Right hindlimb (tissue), 1 donor: ENCODE data around the gene DCANP1.

ENCODE experiments used
- DNase-seq: peaks from one replicate; pipeline ENCODE4 v3.0.0-alpha.2; 2018

Gene DCANP1

DNA sequence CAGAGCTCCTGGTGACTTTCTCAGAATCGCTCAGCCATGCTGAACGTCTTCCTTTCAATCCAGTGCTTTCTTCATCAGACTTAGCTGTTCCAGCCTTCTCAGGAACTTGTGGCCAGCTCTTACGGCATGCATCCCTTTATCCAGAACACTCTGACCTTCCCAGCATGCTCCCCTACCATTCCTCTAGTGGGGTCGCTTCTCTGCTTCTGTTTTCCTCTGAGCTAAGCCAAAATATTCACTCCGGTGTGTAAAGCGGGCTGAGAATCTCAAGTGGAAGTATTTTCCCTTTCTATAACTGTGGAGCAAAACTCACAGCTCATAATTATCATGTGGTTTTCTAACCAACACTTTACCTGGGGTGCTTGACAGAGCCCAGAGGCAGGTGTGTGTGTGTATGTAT lies 6.2 kb downstream of the DCANP1 start:
- DNase-seq, result no peak

DNA sequence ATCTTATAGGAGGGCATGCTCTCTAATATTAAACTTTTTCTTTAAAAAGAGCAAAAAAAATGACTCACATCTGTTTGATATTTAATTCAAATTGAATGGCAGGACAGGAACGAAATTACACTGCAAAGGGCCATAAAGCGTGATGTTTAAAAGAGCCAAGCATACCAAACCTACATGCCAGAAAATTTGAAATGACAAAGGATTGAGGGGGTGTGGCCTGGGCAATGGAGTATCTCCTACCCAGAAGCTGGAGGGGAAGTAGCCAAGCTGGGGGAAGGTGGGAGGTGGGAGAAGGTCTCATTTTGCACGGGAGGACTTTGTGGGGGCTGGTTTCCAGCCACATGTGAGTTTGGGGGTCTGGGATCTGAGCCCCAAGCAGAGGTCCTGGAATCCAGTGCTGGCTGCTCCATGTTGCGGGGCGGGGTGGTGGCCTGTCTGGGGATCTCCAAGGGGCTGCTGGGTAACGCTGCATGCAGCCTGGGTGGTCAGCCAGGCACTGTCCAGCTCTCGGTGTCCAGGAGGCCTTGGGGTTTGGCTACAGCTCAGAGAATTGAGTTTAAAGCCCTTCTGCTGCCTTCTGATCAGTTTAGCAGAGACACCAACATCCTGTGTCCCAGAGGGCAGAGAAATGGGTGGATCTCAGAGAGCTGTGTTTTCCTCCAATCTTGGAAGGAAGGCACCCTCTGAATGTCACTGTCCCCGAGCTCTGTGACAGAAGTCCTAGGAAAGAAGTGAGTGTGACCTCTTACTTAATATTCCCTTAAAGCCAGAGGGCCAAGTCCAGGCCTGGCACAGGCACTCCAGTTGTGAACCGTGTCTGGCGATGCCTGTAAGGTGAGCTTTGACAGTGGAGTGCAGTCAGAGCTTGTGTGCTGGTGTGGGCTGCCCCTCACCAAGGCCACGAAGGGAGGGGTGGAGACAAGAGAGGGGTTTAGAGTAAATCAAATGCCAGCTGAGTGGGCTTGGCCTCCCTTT lies 7.6 kb downstream of the DCANP1 start:
- peak; percentile 77 for DNase-seq

DNA sequence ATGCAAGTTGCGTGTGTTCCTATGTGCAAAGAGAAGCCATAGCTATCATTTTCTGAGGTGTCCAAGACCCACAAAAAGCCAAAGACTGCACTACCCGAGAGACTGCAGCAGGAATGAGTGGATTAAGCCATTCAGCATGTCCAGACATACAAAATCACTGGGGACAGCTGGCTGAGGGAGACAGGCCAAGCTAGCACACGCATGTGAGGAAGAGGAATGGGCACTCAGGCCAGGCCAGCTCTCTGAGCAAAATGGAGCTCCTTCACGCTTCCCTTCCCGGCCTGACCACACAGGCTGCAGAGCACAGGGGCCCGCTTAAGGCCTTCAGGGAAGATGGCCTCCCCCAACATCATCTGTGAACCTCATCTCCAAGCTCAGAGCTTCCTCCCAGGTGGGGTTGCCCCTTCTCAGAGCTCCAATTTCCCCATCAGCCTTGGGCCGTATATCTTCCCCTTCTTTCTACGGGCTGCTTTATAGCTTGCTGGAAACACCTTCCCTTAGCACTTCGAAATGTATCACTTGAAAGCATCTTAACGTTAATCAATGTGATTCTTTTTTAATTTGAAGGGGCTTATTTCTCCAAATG lies 8.4 kb downstream of the DCANP1 start:
- DNase-seq, result peak; percentile 64

DNA sequence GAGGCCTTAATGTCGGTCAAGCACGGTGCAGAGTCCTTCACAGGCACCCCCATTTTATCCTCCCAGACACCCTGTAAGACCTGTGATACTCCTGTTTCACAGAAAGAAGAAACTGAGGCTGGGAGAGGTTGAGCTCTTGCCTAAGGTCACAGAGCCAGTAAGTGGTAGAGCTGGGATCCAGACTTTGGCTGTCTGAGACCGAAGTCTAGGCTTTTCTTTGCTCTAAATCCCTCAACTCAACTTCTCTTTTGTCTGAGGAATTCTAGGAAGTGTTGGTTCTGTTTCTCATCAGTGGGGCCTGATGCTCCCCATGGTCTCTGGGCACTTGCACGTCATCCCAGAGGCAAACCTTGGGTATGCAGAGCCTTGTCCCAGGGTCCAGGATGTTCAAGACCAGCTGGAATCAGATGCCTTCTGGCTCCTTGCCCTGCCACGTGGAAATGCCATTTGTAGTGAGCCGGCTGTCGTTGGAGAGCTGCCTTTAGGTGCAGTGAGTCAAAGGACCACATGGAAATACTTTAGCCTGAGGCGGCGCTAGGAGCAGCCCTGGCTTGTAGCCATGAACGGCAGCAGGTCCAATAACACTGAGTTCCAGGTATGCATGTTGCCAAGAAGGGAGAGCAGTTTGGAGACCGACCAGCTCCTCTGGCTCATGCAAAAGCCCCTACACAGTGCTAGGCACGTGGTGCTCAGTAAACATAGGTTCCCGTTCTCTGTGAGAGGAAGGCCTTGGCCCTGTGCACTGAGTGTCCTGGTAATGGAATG lies 9.2 kb downstream of the DCANP1 start:
- peak; percentile 89 for DNase-seq

DNA sequence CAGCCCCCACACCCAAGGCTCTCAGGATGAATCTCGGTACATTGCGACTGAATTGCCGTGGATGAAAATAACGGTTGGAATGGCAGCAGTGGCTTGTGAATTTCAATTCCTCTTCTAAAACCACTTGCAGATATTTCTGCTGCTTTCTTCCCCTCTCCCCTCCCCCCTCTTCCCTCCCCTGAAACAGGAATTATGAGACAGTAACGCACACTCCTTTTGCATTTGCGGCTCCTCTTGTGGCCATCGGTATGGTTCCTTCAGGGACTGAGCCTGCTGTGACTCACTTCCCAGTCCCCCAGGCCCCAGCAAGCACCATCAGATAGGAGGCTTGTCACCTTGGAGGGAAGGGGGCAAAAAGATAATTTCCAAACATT lies 9.7 kb downstream of the DCANP1 start:
- DNase-seq, result peak; percentile 39

DNA sequence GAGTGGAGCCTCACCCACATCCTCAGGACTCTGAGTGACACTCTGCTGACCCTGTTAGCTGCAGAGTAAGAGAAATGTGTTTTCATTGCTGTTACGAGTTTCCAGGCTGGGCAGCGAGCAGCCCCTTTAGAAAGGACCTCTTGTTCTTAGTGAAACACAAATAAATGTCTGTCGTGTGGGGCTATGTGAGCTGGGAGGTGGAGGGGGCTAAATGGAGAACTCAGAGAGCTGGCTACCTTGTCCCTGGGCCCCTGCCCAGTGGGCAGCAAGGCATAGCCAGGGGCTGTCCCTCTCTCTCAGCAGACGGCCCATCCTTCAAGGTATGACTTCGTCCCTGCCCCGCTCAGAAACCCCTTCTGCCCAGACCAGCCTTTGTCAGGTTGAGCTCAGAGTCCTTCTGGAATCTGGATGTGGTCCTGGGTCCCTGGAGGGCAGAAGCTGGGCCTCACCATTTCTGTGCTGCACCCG lies 10.2 kb downstream of the DCANP1 start:
- peak; percentile 52 for DNase-seq

DNA sequence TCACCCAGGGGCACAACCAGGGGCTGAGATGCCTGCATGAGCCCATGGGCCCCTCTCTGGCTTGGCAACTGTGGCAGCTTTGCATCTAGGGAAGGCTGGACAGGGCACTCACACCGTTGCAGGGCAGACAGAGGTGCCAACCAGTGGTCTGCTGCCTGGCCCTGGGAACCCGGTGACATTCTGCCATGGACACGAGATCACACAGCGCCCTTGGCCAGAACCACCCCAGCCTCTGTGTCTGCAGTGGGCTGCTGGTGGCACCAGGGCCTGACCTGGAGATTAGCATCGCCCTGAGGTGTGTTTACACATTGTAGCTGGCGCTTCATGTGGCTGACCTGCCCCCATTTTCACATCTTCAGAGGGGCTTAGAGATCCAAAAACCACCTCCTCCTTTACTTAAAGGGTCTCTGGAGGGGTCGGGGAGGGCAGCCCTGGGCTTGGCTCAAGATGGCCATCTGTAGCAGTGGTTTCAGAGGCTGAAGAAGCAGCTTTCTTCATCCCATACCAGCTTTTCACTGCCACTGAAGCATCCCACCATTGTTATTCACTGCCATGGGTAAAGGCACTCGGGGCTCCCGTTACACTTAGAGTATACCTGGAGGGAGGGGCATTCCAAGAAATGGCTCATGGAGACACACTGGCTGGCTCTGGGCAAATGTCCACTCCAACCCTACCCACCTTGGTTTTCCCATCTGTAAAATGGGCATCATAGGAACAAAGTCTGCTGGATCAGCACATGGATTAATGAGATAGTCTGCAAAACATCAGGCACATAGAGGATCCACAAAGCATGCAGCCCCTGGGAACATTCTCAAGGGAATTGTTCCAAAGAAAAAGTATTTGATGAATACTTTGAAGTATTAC lies 11.4 kb downstream of the DCANP1 start:
- peak; percentile 17 for DNase-seq

DNA sequence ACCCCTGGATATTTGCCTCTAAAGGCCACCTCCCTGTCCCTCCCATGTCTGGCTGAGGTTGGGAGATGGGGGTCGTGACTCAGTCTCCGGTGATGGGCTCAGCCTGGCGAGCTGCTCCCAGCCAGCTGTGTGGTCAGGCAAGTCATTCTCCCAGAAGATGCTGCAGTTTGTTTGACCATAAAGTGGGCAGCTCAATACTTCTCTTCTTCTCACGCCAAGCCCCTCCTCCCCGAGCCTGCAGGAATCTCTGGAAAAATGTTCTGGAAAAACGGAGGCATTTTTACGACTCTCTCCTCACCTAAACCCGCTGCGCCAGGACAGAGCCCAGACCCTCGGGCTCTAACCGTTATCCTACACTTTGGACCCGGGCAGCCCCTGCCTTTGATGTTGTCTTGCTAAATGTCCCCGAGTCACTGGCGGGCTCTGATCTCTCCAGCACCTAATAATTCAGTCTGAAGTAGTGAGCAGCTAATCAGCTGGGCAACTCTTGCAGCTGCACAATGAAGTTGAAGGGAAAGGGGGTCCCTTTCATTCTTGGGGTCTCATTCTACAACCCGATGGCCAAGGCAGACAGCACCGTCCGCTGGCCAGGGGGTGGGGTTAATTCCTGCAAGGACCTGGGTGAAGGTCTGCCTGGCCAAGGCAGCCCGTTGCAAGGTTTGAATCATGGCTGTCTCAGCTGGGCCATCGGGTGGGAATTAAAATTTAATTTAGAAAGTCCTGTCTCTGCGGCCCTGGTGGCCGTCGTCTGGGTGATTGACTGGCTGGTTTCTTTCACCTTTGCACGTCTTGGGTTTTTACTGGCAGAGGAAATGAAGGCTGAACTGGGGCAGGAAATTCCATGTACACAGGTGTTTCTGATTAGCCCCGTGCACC lies 12.3 kb downstream of the DCANP1 start:
- peak; percentile 39 for DNase-seq

DNA sequence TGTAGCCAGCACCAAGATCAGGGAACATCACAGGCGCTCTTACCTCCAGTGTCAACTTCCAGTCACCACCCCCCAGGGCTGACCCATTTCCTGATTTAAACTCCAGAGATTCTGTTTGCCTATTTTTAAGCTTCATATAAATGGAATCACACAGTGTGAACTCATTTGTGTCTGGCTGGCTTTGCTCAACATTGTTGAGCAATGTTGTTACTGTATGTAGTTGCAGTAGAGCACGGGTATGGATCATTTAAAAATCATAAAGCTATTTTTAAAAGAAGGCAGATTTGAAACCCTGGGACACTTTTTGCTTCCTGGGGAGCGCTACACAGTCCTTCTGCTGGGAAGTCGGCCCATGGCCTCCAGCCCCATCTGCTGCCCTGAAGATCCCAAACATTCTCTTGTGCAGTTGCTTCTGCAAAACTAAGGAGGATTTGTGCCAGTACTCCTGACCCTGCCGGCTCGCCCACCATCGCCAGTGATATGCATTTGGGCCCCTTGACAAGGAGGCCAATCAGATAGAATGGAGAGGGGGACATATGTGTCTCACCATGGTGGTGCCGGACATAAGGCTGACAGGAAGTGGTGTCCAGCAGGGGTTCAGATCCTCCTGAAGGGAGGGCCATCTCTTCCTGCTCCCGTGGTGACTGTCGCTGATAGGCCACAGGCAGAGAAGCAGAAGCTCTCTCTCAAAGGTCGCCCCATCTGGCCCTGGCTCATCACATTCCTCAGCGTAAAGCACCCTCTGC lies 13.3 kb downstream of the DCANP1 start:
- DNase-seq, result peak; percentile 49

DNA sequence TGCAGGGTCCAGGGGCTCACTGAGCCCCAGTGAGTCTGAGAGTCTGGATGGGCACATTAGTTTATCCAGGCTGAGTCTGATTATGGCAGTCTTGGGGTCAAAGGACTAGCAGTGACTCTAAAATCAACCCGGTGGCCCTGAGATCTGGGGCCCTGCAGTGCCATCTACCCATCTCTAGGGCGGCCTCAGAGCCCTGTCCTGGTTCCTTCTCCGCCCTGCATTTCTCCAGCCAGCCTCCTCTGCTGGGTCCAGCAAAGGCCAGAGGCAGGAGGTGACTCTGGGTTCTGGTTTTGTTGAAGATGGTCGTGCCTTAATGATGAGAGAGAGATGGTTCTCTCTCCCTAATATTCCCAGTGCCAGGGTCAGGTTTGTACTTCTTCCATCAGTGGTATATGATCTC lies 15.0 kb downstream of the DCANP1 start:
- no peak for DNase-seq

DNA sequence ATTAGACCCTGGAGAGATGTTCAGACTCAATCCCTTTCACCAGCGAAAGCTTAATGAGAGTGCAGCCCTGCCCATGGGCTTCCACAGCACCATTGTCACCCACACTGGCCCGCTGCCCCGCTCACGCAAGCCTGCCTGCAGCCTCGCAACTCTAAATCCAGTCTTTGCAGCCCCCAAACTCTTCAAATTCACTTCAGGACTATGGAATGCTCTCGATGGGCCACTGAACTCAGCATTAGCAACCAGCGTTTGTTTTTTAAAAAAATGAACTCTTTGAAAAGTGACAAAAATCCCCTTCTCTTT lies 17.1 kb downstream of the DCANP1 start:
- no peak for DNase-seq

DNA sequence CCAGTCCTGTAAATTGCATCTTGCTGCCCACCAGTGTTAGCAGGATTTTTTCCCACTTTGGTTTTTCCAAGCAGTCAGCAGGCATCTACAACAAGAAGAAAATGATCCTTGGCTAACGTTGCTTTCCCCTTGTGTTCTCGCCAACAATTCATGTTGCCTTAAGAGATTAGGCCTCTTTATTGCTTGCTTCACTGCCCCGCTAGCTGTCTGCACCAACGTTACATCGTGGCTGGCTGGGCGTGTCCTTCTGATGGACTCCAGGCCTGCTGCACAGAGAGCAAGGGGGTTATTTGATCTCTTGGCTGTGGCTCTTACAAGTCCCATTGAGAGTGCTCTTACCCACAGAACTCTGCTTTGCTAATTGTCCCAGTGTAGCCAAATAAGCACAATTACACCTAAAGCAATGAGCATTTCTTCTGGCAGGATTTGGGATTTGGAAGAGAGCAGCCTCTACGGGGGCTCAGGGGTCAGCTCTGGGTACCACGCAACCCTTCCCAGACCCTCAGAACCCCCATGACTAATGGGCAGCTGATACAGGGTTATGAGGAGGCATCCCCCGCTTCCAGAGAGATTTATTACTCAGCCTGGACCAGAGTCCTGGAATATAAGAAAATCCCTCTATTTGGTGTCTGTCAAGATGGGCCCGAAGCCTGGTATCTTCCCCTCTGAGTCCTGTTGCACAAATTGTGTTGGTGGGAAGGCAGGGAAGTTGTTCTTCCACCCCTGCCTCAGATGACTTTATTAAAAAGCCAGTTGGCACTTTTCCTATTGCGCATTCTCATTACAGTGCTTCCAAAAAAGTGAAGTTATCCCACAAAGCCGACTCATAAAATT lies 17.6 kb downstream of the DCANP1 start:
- peak; percentile 72 for DNase-seq

DNA sequence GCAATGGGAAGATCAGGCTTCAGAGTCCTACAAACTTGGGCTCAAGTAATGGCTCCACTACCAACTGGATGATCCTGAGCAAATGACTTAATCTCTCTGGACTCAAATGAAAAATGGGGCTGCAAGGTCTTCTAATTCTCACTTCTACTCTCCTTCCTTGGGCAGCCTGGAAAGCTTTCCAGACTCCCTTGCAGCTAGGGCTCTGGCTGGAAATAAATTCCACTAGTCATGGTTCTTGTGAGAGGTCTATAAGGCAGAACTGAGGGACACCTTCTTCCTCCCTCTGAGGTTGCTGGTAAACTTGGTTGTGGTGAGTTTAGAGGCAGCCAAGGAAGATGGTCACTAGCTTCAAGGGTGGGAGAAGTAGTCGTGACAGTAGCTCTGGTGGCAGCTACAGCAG lies 18.6 kb downstream of the DCANP1 start:
- no peak for DNase-seq

DNA sequence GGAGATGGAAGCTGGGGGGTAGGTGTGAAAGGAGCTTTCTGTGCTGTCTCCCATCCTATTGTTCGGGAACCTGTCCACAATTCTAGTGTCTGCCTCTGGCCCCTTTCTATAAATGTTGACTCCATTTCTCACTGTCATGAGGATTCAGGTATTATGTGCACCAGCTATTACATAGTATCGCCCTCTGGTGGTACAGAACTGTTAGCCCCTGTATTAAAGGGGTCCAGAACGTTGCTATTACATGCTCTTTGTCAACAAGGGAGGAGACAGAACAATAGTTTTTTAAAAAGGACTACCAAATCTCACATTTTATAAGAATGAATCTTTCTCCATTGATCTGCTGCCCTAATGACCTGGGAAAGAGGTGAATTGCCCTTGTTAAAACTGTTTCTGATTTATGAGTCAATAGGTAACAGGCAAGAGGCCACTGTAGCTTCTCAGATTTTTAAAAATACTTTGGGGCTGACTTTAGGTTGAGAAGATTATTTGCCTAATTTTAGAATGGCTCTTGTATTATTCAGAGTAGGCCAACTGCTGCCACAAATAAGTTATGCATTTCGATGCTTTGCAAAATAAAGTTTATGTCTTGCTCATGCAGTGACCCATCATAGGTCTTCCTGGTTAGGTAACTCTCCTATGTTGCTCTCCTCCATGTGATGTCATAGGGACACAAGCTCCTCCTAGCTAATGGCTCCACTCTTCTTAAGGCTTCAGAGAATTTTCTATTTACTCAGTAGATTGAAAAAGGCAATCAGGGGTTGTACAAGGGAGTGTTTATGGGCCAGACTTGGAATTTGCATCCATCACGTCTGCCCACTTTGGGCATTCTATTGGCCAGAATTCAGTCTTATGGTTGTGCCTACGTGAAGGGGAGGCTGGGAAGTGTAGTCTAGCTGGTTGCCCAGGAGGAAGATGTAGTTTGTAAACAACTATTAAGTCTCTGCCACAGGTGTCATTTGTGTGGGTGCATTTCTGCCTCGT lies 20.8 kb downstream of the DCANP1 start:
- no peak for DNase-seq

DNA sequence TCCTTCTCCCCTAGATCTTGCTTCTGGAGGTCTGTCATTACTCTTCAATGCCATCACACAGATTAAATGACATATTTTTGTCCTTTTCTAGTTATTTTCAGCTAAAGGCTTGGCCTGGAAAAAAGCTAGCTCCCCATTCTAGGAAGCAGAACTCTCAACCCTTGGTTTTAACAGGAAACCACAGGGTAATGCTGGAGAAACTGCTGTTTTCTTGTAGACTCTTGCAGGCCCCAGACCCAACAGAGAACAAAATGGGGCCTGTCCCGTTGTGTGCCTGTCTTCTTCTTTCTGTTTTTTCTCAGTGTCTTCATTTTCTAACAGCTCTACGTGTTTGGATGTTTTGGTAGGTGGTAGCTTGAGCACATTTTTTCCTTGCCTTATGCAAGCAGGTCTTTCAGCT lies 21.5 kb downstream of the DCANP1 start:
- DNase-seq, result no peak

DNA sequence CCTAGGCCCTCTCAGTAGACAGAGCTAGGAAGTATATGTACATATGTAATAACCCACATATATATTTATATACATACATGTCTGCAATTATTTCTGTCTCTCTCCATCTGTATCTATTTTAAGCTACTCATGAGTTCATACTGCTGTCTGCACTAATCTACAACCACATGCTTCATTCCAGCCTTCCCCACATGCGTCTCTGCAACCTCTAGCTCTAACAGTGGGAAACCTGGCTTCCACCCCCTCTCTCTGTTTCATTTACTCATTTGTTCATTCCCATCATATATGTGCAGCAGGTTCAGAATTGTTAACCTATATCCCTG lies 23.3 kb downstream of the DCANP1 start:
- DNase-seq, result no peak

DNA sequence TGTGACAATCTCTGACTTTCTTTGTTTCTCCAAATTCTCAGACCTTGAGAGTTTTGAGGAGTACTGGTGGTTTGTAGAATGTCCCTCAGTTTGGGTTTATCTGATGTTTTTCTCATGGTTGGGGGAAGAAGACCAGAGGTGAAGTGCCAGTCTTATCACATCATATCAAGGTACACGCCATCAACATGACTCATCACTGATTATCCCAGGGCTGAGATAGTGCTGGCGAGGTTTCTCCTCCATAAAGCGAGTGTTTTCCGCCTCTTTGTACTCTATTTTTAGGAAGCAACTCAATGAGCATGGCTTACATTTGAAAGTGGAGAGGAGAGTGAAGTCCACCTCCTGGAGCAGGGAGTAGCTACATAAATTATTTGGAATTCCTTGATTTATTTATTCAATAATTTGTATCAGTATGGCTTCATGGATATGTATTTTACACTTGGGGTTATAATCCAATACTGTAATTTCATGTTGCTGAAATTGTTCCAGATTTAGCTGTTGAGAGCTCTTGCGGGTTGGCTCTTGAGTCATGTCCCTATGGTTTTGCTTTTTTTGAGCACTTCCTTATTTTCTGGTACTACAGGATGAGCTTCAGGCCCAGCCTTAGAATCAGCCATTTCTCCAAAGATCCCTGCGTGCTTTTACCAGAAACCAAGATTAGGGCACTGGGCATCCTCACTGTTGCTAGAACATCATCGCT lies 23.9 kb downstream of the DCANP1 start:
- no peak for DNase-seq

DNA sequence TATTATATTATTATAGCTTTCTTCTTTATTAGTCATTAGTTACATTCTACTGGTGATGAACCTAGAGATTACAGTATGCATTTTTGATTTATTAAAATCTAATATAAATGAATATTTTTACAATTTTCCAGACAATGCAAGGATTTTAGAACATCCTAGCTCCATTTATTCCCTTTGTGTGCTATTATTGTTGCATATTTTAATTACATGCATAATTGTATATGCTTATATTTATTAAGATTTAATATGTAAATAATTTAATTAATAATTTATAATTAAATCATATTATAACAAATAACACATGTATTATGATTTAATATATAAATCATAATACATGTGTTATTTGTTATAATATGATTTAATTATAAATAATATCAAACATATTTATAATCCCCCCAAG lies 24.7 kb downstream of the DCANP1 start:
- DNase-seq, result no peak
